Fibroblast of lung (primary cell): Measurements from ENCODE around the gene SMIM31. TPM values are rescaled to one million over a fixed set of nuclear protein-coding genes. Genes with fewer than 3 reads are reported as not detected.

Experiments used
- DNase-seq, 2 donors: peaks; one replicate each; pipeline versions ENCODE4 v3.0.0 to v3.0.0-alpha.2; 2010; ENCODE audit warnings: low read depth in 2 of 2
- H2AFZ ChIP-seq: 2 replicates; pipeline ENCODE4 v1.5.1; 2012; ENCODE audit warnings: low read length, control low read depth, inconsistent platforms
- H3K27ac ChIP-seq: 2 replicates; pipeline ENCODE4 v1.5.1; 2011; ENCODE audit warnings: low read length, control low read depth; ENCODE audit not compliant: insufficient read depth
- H3K27me3 ChIP-seq: 2 replicates; pipeline ENCODE4 v1.5.1; 2011; ENCODE audit warnings: mild to moderate bottlenecking, low read length; ENCODE audit not compliant: control insufficient read depth, insufficient read depth
- H3K36me3 ChIP-seq: 2 replicates; pipeline ENCODE4 v1.5.1; 2011; ENCODE audit warnings: low read length; ENCODE audit not compliant: control insufficient read depth, insufficient read depth
- H3K4me1 ChIP-seq: 2 replicates; pipeline ENCODE4 v1.5.1; 2011; ENCODE audit warnings: low read length; ENCODE audit not compliant: control insufficient read depth, insufficient read depth; ENCODE audit errors: extremely low read depth
- H3K4me2 ChIP-seq: 2 replicates; pipeline ENCODE4 v1.5.1; 2011; ENCODE audit warnings: low read length, control low read depth; ENCODE audit not compliant: insufficient read depth; ENCODE audit errors: extremely low read depth
- H3K4me3 ChIP-seq, 4 experiments: fragments of 200-600 bp in 1 of 4; sonication (generic) in 1 of 4; replicated peaks in 1 of 4; 2 replicates each; pipeline ENCODE4 v1.5.1; 2011 to 2016; ENCODE audit warnings: low read length in 4 of 4, low read depth in 3 of 4, mild to moderate bottlenecking in 3 of 4, control low read depth in 2 of 4, inconsistent platforms in 1 of 4, mixed read lengths in 1 of 4; ENCODE audit not compliant: insufficient read depth in 1 of 4; ENCODE audit errors: control extremely low read depth in 1 of 4
- H3K79me2 ChIP-seq: 2 replicates; pipeline ENCODE4 v1.5.1; 2012; ENCODE audit warnings: mild to moderate bottlenecking, low read length, inconsistent platforms; ENCODE audit not compliant: control insufficient read depth, insufficient read depth
- H3K9ac ChIP-seq: 2 replicates; pipeline ENCODE4 v1.5.1; 2011; ENCODE audit warnings: mild to moderate bottlenecking, low read length, control low read depth; ENCODE audit not compliant: insufficient read depth
- H3K9me3 ChIP-seq: 2 replicates; pipeline ENCODE4 v1.5.1; 2012; ENCODE audit warnings: low read depth, low read length; ENCODE audit not compliant: control insufficient read depth, insufficient read depth
- H4K20me1 ChIP-seq: 2 replicates; pipeline ENCODE4 v1.5.1; 2011; ENCODE audit warnings: low read length; ENCODE audit not compliant: control insufficient read depth, insufficient read depth; ENCODE audit errors: extremely low read depth
- CTCF ChIP-seq, 2 donors: IDR thresholded peaks in 1 of 2; conservative IDR thresholded peaks in 1 of 2; 1 replicate in 1 of 2; 2 replicates in 1 of 2; pipeline ENCODE4 v1.5.1; 2011 to 2012; ENCODE audit warnings: low read length in 2 of 2, control low read depth in 1 of 2, inconsistent platforms in 1 of 2, low read depth in 1 of 2, mild to moderate bottlenecking in 1 of 2
- EZH2 ChIP-seq: IDR thresholded peaks from 2 replicates; pipeline ENCODE4 v1.5.1; 2012; ENCODE audit warnings: low read length, control low read depth, mild to moderate bottlenecking; ENCODE audit errors: missing control alignments
- polyA plus RNA-seq, 2 donors: library from polyadenylated mRNA; depleted of rRNA in 1 of 2; stranded (reverse) in 1 of 2; unstranded in 1 of 2; fragments of >200 nt; gene quantifications; 2 replicates each; pipeline ENCODE4 v1.2.1, GENCODE V29; 2011 to 2012; ENCODE audit warnings: missing spikeins in 1 of 2
- total RNA-seq: library from RNA; depleted of rRNA; stranded (reverse); fragments of >200 nt; gene quantifications from 2 replicates; pipeline ENCODE4 v1.2.1, GENCODE V29; 2014

Gene SMIM31
- total and polyA plus RNA-seq, 2 donors (not counting 1 experiment from before 2014, with no cell fraction given) = not detected

- TF ChIP-seq CTCF (conservative IDR thresholded peaks at IDR 0.05 in 1 of 2, IDR thresholded peaks at IDR 0.05 in 1 of 2; ENCODE audit: low read depth in 1 of 2, low read length in 2 of 2) = no peak
- TF ChIP-seq EZH2 = no peak
- Histone ChIP-seq H3K9me3 (no peaks in the 10 kb centered on the region), H3K9ac (no peak overlapping the region), H3K4me3 (no peak overlapping the region), H3K27me3 (no peaks in the 10 kb centered on the region), H4K20me1 (no peaks in the 10 kb centered on the region), H3K36me3 (no peaks in the 10 kb centered on the region), H3K4me2 (no peak overlapping the region), H2AFZ (no peak overlapping the region), H3K4me1 (no peaks in the 10 kb centered on the region), H3K79me2 (no peaks in the 10 kb centered on the region), H3K27ac (no peak overlapping the region)
- DNase-seq = no peak
Measured at GRCh38 chr4:164790249-164790648, 36.3 kb downstream of the SMIM31 start.

- H4K20me1 ChIP-seq = no peaks in the 10 kb centered on the region
- H3K27me3 ChIP-seq = no peaks in the 10 kb centered on the region
- H3K79me2 ChIP-seq = no peaks in the 10 kb centered on the region
- no peaks in the 10 kb centered on the region for H3K36me3 ChIP-seq
- TF ChIP-seq EZH2 (no peak), CTCF (conservative IDR thresholded peaks at IDR 0.05 in 1 of 2, IDR thresholded peaks at IDR 0.05 in 1 of 2; ENCODE audit: low read depth in 1 of 2, low read length in 2 of 2) (no peak)
- no peaks in the 10 kb centered on the region for H3K4me1 ChIP-seq
- H2AFZ ChIP-seq = no peak overlapping the region
- no peak overlapping the region for H3K4me3 ChIP-seq
- H3K9ac ChIP-seq = no peak overlapping the region
- H3K27ac ChIP-seq = no peak overlapping the region
- DNase-seq = no peak
- no peaks in the 10 kb centered on the region for H3K9me3 ChIP-seq
- H3K4me2 ChIP-seq = no peak overlapping the region
Measured at GRCh38 chr4:164799410-164799809, 45.5 kb downstream of the SMIM31 start.

DNA sequence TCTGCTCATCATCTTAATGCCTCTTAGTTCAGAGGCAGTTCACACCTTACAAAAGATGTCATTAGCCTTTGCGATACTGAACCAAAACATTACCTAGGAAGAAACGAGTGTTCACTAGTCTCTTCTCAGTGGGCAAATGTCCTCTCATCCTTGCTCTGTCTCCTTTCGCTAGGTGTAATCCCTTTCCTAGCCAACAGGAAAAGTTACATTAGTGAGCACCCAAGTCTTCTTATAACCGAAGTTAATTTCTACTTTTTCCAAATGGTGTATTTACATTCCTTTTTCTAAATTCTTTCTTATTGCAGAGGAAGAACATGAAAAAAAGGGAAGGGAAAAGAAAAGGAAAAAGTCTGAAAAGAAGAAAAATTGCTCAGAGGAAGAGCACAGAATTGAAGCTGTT is 46.9 kb downstream of the SMIM31 start:
- no peak overlapping the region for H3K4me2 ChIP-seq
- no peaks in the 10 kb centered on the region for H3K4me1 ChIP-seq
- TF ChIP-seq CTCF (conservative IDR thresholded peaks at IDR 0.05 in 1 of 2, IDR thresholded peaks at IDR 0.05 in 1 of 2; ENCODE audit: low read depth in 1 of 2, low read length in 2 of 2) = no peak
- TF ChIP-seq EZH2 = no peak
- H3K9ac ChIP-seq = no peak overlapping the region
- H4K20me1 ChIP-seq = no peaks in the 10 kb centered on the region
- no peak overlapping the region for H2AFZ ChIP-seq
- H3K36me3 ChIP-seq = no peaks in the 10 kb centered on the region
- no peaks in the 10 kb centered on the region for H3K9me3 ChIP-seq
- H3K27ac ChIP-seq = no peak overlapping the region
- H3K79me2 ChIP-seq = no peaks in the 10 kb centered on the region
- DNase-seq = no peak
- no peaks in the 10 kb centered on the region for H3K27me3 ChIP-seq
- H3K4me3 ChIP-seq = no peak overlapping the region
